ENCODE data around the gene HES1. TPM values are rescaled to one million over a fixed set of nuclear protein-coding genes. Genes with fewer than 3 reads are reported as not detected.

HES1 gene
- total and polyA plus RNA-seq, 9 donors: 16.7 to 116 (median 35.0) TPM

DNA sequence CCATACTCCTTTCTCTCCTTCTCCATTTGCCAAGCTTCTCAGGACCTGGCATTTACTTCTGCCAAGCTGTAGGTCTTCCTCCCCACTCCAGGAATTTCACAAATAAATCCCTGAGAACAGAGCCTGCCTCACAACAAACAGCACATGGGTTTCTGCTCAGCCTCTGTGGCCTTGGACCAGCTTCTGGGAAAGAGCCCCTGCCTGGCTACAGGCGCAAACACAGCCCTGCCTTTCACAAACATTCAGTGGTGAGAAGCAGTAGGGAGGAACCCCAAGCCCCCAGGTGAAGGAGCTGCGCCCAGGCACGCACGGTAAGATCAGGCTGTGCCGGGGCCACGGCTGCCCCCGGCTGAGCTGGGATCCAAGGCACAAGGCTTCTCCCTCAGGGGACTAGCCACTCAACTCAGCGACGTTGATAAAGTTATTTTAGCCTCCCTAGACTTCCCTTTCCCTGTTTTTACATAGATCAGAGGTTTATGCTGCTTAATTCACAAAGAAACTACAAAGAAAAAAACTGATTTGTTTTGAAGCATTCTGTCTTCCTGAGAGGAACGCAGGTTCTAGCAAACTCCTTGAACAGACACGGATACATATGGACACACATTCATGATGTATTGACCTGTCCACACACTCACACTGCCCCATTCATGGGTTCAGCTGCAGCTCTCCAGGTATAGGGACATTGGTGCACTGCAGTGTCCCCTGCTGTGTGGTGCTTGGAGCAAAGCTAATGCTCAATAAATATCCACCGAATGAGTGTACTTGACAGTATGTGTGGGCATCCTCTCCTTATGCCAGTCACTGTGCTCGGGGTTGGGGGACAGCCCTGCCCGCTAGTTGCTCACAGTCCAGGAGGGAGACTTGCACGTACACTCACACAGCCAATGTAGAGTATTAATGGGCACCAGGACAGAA, 25.4 kb downstream of the HES1 start:
- H3K4me3 ChIP-seq: no peak overlapping the region
- no peaks in the 10 kb centered on the region for H3K27me3 ChIP-seq
- peaks cover 17% of the 10 kb centered on the region for H3K4me1 ChIP-seq (ENCODE audit: insufficient read depth)
- H3K27ac ChIP-seq: peak overlapping the region in 1 of 2 donors; percentile 57
- no peaks in the 10 kb centered on the region for H3K9me3 ChIP-seq
- peak; percentile 48 to 72 (median 53) for DNase-seq
- H3K36me3 ChIP-seq: no peaks in the 10 kb centered on the region
- TF ChIP-seq, protein P1, sequence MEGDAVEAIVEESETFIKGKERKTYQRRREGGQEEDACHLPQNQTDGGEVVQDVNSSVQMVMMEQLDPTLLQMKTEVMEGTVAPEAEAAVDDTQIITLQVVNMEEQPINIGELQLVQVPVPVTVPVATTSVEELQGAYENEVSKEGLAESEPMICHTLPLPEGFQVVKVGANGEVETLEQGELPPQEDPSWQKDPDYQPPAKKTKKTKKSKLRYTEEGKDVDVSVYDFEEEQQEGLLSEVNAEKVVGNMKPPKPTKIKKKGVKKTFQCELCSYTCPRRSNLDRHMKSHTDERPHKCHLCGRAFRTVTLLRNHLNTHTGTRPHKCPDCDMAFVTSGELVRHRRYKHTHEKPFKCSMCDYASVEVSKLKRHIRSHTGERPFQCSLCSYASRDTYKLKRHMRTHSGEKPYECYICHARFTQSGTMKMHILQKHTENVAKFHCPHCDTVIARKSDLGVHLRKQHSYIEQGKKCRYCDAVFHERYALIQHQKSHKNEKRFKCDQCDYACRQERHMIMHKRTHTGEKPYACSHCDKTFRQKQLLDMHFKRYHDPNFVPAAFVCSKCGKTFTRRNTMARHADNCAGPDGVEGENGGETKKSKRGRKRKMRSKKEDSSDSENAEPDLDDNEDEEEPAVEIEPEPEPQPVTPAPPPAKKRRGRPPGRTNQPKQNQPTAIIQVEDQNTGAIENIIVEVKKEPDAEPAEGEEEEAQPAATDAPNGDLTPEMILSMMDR (IDR thresholded peaks at IDR 0.05): no peak
- TF ChIP-seq EP300 (IDR thresholded peaks at IDR 0.05) (no peak), POLR2A (IDR thresholded peaks at IDR 0.05) (no peak)
- WGBS, 3 donors: 32 to 47% (median 44%) methylated on average over 15 of the region's 15 CpGs
- intact Hi-C loops (cut with DNase I): no loop called here

DNA sequence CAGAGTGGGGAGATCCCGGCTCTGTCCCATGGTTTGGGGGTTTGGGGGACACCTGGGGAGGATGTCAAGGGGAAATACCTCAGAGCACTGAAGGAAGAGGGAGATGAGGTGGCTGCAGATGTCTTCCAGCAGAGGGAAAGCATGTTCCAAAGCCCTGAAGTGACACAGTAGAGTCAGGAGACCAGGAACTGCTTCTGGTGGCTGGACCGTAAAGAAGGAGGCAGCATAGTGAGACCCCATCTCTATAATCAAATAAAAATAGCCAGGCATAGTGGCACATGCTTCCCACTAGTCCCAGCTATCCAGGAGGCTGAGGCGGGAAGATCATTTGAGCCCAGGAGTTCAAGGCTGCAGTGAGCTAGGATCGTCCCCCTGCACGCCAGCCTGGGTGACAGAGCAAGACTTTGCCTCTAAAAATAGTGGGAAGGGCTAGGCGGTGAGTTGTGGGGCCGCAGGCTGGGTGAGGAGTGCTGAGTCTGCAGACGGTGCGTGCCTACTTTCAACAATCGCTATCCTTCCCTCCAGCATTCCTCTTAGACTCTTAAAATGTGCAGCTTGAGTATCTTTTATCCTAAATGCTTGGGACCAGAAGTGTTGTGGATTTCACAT, 26.2 kb downstream of the HES1 start:
- peaks cover 17% of the 10 kb centered on the region for H3K4me1 ChIP-seq (ENCODE audit: insufficient read depth)
- no peaks in the 10 kb centered on the region for H3K9me3 ChIP-seq
- intact Hi-C loops (cut with DNase I): no loop called here
- TF ChIP-seq EP300 (IDR thresholded peaks at IDR 0.05): no peak
- no peak for TF ChIP-seq POLR2A (IDR thresholded peaks at IDR 0.05)
- TF ChIP-seq, protein P1 (IDR thresholded peaks at IDR 0.05): no peak
- no peak for DNase-seq
- no peak overlapping the region for H3K27ac ChIP-seq
- H3K4me3 ChIP-seq: no peak overlapping the region
- no peaks in the 10 kb centered on the region for H3K36me3 ChIP-seq
- WGBS, 3 donors: 52 to 77% (median 53%) methylated on average over 10 of the region's 10 CpGs
- no peaks in the 10 kb centered on the region for H3K27me3 ChIP-seq

DNA sequence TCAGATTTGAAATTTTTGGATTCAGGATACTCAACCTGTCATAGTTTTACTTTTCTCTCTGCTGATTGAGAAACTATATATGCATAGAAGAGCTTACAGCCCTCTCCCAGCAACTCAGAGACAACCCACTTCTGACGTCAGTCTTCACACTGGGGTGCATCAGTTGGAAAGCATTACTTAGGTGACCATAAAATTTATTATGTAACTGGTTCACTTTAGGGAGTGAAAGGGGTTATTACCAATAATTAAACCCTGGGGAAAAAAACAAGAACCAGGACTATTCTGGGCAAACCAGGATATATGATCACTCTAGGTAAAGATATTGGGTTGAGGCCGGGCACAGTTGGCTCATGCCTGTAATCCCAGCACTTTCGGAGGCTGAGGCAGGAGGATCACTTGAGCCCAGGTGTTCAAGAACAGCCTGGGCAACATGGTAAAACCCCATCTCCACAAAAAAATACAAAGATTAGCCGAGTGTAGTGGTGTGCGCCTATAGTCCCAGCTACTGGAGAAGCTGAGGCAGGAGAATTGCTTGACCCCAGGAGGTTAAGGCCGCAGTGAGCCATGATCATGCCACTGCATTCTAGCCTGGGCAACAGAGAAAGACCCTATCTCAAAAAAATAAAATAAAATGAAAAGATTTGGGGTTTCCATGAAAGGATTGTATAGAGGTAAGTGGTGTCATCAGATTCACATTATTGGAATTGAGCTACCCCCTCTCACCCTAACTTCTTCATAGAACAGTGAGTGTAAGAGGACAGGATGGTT, 27.1 kb downstream of the HES1 start:
- intact Hi-C loops (cut with DNase I): no loop called here
- no peak for DNase-seq
- Histone ChIP-seq H3K4me3 (no peak overlapping the region), H3K27me3 (no peaks in the 10 kb centered on the region), H3K4me1 (ENCODE audit: insufficient read depth) (peaks cover 17% of the 10 kb centered on the region), H3K36me3 (no peaks in the 10 kb centered on the region), H3K27ac (no peak overlapping the region), H3K9me3 (no peaks in the 10 kb centered on the region)
- WGBS, 3 donors: 93 to 97% (median 96%) methylated on average over 6 of the region's 6 CpGs
- TF ChIP-seq, protein P1 (IDR thresholded peaks at IDR 0.05): no peak
- TF ChIP-seq EP300 (IDR thresholded peaks at IDR 0.05) (no peak), POLR2A (IDR thresholded peaks at IDR 0.05) (no peak)

DNA sequence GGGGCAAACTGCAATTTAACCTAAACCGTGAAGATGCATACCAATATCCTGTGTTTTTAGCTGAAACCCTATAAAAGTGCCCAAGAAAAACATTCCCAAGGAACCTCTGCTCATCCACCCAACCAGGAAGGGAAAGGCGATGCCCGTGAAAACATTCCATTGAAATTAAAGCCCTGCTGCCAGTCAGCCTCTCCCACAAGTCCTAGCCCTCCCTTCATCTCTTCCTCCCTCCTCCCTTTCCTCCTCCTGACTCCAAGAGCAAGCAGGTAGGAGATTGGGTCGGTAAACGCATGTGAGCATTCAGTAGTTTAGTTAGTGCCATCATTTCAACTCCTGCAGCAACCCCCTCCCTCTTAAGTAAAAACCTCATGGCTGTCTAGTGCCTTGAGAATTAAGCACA, 27.7 kb downstream of the HES1 start:
- TF ChIP-seq EP300 (IDR thresholded peaks at IDR 0.05) (no peak), POLR2A (IDR thresholded peaks at IDR 0.05) (no peak)
- TF ChIP-seq, protein P1 (IDR thresholded peaks at IDR 0.05): no peak
- Histone ChIP-seq H3K27ac (no peak overlapping the region), H3K4me1 (ENCODE audit: insufficient read depth) (peaks cover 17% of the 10 kb centered on the region), H3K4me3 (no peak overlapping the region), H3K36me3 (no peaks in the 10 kb centered on the region), H3K27me3 (no peaks in the 10 kb centered on the region), H3K9me3 (no peaks in the 10 kb centered on the region)
- WGBS, 3 donors: 87 to 90% (median 89%) methylated on average over 5 of the region's 5 CpGs
- intact Hi-C loops (cut with DNase I): no loop called here
- no peak for DNase-seq
